Activated CD8-positive, alpha-beta memory T cell treated with anti-CD3 and anti-CD28 coated beads for 24 hours (primary cell): ENCODE data around the gene OSBPL6.

Source experiments
- DNase-seq: peaks from one replicate; pipeline ENCODE4 v3.0.0-alpha.2; 2020

Gene OSBPL6

DNA sequence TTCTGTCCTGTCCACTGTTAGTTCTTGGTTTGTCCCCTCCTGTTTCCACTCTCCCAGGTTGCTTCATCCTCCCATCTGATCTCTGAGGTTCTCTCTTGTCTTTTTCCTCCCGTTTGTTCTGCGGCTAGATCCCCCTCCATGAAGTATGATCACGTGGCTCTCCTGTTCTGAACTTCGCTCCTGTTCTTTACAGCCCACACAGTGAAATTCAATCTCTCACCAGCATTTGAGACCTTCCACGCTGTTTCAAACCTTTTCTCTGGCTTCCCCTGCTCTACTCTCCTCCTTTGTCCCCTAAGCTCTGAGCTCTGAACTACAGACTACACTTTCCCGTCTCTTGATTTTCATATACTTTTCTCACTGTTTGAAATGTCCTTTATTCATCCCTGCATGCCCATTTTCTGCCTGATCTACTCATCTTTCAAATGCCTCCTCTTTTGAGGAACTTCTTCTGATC, 83.5 kb downstream of the OSBPL6 start:
- DNase-seq: no peak

DNA sequence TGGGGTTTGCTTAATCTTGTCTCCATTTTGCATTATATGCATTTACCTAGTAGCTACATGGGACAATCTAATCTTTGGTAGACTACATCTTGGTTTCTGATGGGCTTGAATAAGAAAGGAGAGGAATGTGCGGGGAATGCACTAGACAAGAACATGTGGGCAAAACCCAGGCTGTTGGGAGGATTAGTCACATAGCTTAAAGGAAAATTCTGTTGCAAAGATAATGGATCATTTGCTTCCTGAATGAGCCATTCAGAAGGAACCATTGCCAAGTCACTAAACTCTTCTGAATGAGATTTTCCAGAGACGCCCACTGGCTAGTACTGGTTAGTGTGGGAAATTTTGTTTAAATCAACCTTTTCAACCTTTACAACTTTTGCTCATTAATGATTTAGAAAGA, 84.8 kb downstream of the OSBPL6 start:
- no peak for DNase-seq

DNA sequence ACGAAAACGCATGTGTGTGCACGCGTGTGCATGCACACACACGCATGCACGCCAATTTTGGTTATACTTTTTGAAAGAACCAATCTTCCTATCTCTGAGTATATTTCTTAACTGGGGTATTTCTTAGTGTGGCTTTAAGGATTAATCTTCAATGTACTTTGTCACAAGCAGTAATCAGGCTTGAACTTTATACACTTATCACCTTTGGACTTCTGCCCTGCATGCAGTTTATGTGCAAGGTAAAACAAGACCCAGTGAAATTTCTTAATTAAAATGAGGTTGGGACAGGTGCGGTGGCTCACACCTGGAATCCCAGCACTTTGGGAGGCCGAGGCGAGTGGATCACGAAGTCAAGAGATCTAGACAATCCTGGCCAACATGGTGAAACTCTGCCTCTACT, 85.3 kb downstream of the OSBPL6 start:
- no peak for DNase-seq

DNA sequence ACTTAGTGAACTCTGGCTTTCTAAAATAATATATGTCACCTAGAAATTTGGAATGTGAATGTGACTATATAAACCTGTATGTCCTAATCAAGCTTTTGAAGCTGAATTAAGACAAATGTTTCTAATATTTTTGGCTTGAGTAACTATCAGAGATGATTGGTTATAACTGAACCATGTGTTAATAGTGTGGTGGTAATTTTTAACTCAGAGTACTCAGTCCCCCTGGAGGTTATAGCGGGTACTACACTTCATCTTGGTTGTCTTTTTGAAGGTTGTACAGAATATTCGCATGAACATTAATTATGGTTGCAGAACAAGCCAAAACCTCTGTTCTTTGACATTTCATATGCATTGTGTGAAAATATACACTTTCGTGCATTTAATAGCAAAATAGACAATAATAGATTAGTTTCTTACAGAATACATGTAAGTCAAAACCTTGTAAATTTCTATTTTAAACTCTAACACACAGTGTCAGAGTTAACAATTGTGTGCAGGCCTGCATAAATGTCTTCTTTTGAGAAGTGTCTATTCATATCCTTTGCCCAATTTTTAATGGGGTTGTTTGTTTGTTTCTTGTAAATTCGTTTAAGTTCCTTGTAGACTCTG, 86.0 kb downstream of the OSBPL6 start:
- no peak for DNase-seq

DNA sequence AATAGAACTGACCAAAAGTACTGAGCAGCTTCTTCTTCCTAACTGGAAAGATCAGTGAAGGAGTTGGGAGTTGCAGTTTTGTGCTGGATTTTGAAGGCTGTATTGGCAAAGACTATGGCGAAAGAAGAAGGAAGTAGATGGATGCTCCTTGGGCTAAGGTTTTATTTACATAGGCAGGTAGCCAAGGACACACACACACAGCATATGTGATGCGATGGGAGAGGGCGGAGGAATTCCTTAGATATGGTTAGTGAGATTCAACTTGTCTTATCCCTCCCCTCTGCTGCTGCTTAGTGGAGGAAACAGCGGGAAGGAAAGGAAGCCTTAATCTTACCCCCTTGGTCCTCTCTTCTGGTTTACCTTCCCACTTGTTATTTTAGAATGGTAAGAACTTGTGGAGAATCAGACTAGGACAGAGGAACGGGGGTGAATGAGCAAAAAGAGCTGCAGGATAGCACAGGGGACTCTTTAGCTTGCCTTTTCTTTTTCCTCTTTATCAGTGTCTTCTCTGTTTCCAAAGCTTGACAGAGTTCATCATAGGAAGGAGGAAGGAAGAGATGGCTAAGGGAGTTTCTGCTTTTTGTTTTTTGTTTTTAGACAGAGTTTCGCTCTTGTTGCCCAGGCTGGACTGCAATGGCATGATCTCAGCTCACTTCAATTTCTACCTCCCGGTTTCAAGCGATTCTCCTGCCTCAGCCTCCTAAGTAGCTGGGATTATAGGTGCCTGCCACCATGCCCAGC, 87.9 kb downstream of the OSBPL6 start:
- DNase-seq: no peak

DNA sequence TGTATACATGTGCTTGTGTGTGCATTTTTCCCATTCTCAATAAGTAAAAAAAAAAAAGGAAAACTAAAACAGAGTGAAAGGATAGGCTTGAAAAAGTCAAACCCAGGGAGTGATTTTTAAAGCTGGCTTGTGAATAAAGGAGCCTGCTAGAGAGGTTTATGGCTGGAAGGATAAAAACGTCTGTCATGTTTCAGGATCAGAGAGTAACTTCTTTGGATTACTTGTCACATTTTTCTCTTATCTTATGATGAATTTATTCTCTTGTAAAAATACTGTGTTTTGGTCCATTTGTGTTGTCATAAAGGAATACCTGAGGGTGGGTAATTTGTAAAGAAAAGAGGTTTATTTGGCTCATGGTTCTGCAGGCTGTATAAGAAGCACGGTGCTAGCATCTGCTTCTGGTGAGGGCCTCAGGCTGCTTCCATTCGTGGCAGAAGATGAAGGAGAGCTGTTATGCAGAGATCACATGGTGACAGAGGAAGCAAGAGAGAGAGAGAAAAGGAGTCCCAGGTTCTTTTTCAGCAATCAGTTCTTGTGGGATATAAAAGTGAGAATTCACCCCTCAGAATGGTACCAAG, 89.1 kb downstream of the OSBPL6 start:
- no peak for DNase-seq

DNA sequence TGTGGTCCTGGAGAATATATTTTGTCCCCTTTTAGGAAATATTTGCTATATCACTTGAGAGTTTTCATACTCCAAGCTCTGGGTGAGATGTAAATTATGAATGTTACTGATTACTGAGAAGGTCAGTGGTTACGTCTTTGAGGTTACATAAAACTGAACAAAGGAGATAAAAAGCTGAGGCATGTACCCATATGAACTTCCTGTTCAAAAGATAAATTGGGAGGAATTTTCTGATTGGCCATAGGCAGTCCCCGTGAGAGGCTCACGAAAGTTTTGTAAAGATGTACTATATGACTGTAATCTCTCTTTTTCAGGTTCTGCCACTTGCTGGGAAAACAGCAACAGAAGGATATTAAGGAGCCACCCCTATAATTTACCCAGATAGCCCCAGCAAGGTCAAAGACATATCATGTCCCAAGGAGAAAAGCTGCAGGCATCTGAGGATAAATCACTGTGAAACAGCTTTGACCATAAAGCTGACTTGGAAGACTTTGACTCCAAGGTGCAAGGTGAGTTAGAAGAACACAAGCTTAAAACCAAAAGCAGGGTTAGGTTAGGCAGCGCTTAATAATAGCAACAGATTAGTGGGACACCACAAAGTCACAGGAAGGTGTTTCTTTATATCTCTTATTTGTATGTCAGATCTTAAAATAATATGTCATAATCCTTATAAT, 90.4 kb downstream of the OSBPL6 start:
- DNase-seq: no peak

DNA sequence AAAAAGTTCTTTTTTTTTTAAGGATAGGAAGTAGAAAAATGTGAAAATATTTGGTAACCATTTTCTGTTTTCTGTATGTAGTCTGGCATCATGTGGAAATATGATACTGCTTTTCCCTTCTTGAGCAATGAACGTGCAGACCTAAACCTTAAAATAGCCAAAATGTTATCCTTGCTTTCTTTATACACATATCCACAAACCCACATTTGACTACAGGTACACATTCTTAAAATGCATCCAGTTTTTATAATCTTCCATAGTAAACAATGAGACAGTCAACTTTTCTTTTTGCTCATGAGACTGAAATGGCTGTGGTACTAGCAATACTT, 90.9 kb downstream of the OSBPL6 start:
- no peak for DNase-seq

DNA sequence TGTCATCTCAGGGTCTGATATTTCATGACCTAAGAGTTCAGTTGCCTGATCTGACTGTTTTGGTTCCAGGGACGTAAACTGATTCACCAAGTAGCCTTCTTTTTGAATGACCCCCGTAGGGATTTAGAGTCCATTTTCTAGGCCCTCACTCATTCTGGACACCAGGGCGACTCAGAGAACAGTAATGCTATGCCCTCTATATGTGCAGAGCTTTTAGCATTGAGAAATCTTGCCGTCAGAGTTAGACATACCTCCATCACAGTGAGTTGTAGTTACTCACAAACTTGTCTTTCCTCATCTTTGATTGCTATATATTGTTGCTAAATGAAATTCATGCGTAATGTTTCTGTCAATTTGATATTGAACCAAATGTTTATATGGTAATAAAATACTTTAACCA, 92.3 kb downstream of the OSBPL6 start:
- no peak for DNase-seq

DNA sequence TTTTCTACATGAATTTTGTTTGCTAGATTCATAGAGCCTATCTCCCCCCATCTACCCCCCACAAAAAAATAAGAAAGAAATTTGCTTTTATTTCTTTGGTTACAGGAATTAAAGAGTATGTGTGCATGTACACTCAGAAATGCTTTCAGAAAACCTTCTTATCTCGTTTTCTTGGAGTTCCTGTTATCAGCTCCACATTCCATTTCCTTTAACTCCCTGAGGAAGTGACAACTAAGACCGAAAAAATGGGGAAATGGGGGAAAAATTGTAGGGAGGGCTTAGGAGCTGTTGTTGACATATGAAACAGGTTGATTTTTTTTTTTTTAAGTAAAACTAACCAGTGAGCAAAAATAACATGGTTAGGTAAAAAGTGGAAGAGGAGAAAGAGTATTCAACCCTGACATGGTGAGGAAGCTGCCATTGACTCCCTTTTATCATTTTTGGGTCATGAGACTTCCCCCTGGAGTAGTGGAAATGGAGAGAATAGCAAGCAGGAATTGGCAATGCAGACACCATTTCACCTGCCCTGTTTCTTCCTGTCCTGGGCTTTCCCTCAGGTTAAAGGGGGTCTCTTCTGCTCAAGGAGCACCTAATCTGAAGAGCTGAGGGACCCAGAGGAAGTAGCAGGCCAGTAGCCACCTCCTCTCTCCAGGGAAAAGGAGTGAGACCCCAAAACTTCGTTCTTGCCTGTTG, 93.5 kb downstream of the OSBPL6 start:
- DNase-seq: no peak

DNA sequence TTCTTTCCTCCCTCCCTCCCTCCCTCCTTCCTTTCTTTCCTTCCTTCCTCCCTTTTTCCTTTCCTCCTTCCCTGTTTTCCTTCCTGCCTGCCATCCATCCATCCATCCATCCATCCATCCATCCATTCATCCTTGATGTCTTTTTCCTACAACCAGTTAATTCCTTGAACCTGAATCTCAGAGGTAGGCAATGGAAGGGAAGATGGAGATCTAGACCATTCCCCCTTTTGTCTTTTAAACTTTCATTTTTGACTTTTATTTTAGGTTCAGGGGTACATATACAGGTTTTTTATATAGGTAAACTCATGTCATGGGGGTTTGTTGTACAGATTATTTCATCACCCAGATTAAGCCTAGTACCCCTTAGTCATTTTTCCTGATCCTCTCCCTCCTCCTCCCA, 97.4 kb downstream of the OSBPL6 start:
- DNase-seq: no peak

DNA sequence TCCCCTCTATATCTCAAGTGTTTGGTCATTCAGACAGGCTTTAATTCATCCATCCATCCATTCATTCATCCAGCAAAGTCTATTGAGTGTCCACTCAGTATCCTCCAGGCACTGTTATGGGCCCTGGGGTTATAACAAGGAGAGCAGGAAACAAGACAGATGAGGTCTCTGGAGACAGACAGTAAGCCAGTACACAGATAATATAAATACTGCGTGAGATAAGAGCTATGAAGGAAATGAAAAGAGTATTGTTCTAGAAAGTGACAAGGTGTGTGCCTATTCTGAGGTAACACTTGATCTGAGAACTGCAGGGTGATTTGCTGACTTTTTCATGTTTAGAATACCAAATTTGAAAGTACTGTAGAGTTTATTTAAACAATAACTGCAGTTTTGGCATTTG, 98.3 kb downstream of the OSBPL6 start:
- DNase-seq: no peak

DNA sequence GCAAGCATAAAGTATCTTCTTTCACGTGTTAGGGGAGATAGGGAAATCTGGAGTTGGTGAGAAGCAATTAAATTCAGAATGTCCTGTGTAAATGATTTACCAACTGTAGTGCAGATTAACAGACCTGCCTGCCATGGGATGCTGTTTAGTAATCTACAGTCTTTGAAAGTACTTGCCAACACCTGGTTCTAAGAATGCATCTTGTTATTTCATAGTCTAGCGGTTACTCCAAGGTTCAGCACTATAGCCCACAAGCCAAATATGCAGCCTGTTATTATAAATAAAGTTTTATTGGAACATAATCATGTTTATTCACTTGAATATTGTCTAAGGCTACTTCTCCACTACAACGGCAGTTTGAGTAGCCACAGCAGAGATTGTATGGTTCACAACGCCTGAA, 100.8 kb downstream of the OSBPL6 start:
- no peak for DNase-seq

DNA sequence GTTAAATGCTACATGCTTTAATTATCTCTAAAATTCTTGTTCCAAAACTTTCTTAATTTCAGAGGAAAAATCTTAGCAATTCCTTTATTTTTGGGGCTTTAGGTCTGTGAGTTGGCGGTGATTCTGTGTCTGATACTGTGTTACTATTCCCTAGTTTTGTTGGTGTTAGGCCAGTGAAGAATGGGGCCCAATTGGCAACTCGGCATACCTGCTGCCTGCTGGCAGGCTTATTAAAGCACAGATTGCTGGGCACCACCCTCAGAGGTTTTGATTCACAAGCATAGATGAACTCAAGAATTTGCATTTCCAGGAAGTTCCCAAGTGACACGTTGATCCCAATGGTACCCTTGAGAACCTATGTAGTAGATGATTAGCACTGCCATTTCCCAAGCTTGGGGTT, 101.6 kb downstream of the OSBPL6 start:
- no peak for DNase-seq

DNA sequence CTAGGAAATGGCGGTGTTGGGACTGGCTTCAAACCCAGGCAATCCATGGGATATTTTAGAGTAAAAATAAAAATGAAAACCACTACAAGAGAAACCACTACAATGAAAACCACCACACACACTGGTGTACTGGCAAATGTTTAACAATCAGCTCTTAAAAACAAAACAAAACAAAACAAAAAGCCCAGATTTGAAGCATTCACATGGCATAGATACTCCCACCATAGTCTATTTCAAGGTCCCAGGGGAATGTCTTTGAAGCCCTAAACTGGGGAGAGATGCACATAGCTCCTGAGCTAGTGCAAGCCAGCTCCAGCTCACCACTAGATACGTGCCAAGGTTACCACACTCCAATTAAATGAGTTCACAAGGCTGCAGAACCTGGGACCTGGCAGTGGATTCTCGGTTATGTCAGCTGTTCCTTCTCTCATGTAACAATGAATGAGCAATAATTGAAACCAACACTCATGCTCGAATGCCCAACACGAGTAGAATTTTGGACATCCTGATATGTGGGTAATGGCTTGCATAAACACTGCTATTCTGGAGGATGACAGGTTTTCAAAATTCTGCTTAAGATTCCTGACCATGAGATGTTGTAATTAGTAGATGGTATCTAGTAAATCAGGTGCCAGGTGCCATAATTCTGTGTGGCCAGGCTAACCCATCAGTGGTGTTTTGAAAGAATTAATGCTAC, 102.2 kb downstream of the OSBPL6 start:
- no peak for DNase-seq

DNA sequence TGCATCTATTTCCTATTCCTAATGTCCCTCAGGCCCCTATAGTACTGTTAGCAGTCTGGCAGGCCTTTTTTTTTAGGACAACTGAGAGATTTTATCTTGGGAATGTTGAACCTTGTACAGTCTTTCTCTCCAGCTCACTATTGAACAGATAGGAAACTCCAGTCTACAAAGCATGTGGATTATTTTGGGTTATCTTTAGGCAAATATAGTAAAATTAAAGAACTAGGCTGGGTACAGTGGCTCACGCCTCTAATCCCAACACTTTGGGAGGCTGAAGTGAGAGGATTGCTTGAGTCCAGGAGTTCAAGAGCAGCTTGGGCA, 102.7 kb downstream of the OSBPL6 start:
- no peak for DNase-seq

DNA sequence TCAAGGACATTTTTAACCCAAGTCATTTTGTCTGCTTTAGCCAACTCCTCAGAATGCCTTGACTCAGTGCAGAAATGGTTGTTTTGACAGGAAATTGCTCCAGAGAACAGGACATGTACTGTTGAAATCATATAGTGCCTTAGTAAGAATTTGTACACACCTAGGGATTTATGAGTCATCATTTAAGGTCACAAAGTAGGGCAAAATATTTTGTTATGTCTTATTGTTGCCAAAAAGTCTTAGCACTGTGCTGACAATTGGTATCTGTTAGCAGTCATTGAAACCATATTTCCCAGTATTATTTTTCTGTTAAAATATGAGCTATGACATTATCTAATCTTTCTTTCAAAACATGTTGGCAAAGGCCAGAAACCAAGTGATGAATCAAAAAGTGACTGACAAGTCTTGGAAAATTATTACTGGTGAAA, 104.5 kb downstream of the OSBPL6 start:
- no peak for DNase-seq

DNA sequence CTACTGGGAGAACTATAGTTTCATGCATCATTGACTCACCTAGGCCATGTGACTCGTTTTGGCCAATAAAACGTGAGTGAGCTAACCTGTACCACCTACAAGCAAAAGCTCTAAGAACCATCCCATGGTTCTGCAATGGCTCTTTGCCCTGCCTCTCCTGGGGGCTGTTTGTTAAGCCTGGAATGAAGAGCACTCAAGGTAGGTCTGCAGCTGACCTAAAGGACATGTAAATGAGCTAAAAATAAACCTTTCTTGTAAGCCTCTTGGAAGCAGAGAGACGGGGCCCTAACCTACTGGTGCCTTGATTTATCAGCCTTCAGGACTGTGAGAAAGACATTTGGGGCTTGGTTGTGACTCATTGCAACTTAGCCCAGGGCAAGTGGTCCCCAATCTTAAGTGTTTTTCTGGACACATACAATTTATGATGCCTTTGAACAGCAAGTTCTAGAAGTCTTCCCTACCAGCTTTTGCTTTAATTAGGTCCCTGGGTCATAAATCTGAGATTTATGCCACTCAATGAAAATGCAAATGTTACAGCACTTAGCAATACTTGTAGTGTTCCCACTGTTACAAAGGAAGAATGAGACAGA, 107.4 kb downstream of the OSBPL6 start:
- no peak for DNase-seq

DNA sequence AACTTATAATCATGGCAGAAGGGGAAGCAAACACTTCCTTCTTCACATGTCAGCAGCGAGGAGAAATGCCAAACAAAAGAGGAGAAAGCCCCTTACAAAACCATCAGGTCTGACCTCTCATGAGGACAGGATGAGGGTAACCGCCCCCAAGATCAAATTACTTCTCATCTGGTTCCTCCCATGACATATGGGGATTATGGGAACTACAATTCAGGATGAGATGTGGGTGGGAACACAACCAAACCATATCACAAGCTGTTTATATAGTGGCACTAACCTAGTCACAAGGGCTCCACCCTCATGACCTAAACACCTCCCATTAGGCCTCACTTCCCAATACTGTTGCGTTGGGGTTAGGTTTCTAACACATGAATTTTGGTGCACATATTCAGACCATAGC, 110.0 kb downstream of the OSBPL6 start:
- DNase-seq: no peak

DNA sequence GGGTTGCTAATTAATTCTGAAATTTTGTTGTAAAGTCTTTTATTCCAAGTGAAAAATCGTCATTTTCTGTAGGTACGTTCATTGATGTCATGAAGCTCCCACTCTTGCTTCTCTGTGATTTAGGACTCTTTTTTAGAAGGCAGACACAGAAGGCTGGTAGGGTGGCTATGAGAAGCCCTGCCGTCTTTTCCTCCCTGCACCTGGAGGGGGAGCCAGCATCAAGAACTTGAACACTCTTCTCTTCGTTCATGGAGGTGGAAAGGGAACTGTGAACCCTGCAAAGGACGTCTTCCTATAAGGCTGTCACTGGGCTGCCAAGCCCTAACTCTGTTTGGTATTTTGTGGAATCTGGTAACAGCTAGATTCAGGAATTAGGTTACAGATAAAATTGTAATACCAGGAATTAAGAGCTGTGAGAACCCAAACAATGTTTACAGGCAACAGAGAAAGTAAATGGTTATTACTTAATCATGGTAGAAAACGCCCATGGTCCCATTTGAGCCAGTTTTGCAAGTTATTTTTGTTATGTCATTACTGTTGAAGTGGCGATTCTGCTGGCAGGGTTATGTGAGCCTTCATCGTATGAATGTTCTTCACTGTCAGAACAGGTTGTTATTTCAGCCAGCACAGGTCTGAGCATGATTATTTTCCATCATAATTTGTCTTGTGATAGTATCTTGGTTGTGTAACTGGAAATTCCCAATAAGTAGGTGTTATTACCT, 112.2 kb downstream of the OSBPL6 start:
- no peak for DNase-seq

DNA sequence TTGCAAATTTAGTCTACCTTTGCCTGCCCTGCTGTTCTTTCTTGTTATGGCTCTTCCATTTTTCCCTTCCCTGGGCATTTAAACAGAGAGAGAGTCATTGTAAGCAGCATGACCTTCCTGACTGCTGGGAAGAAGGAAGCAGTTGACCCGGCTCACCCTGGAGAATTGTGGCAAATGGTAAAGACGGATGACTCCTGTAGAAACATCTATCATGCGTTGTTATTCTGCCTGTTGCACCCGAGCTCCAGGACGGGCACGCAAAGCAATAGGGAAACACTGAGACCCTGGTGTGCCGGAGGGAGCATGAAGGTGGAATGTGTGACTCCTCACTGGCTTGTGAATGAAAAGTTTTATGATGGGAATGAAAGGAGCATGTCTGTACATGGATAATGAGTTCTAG, 113.3 kb downstream of the OSBPL6 start:
- DNase-seq: no peak

DNA sequence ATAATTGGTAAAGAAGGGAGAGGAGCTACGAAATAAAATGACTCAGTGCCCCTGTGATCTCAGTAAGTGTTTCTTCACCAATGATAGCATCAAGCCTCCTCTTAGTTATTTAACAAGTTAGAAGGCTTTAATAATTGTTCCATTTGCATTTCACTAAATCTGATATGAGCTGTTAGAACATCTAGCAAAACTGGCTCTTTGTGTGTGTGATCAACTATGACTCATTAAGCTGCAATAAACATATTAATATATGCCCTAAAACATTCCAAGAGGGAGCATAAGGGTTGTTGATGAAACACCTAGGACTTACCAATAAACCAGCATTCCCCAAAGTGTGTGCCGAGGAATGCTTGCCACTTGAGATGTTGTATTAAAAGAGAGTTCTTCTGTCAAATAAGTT, 115.2 kb downstream of the OSBPL6 start:
- no peak for DNase-seq
